NOMO-1 treated with DMSO at 0.1 percent for 48 hours (cell line): ENCODE results near the gene KCNH4.

Experiments
- DNase-seq: peaks from one replicate; lab custom pipeline; 2025; ENCODE audit not compliant: unreplicated experiment; lab: John Stamatoyannopoulos, UW

KCNH4 gene

GRCh38 chr17:42120161-42120769 lies 60.7 kb downstream of the KCNH4 start:
- no peak for DNase-seq

GRCh38 chr17:42119301-42119700 lies 61.6 kb downstream of the KCNH4 start:
- DNase-seq, result no peak

GRCh38 chr17:42118545-42118944 lies 62.4 kb downstream of the KCNH4 start:
- DNase-seq, result peak; percentile 24

- no peak for DNase-seq
Observed at GRCh38 chr17:42118126-42118510, 62.8 kb downstream of the KCNH4 start.

- DNase-seq, result no peak
Observed at GRCh38 chr17:42117397-42118125, 63.4 kb downstream of the KCNH4 start.

- DNase-seq, result peak; percentile 73
Observed at GRCh38 chr17:42116705-42117396, 64.1 kb downstream of the KCNH4 start.

GRCh38 chr17:42114118-42114517 lies 66.8 kb downstream of the KCNH4 start:
- DNase-seq, result no peak

GRCh38 chr17:42113293-42114069 lies 67.5 kb downstream of the KCNH4 start:
- DNase-seq, result no peak

- peak; percentile 96 for DNase-seq
Observed at GRCh38 chr17:42112552-42113176, 68.3 kb downstream of the KCNH4 start, which contains the start of gene DHX58. Gene DHX58 (minus strand): TSS chr17:42112714. CDS start chr17:42111892, 822 bp downstream.

GRCh38 chr17:42111871-42112551 lies 68.9 kb downstream of the KCNH4 start:
- DNase-seq, result peak; percentile 12

GRCh38 chr17:42111265-42111636 lies 69.7 kb downstream of the KCNH4 start:
- DNase-seq, result no peak

GRCh38 chr17:42110301-42111264 lies 70.4 kb downstream of the KCNH4 start:
- no peak for DNase-seq

- DNase-seq, result no peak
Observed at GRCh38 chr17:42109086-42109485, 71.9 kb downstream of the KCNH4 start.

GRCh38 chr17:42107597-42108576 lies 73.1 kb downstream of the KCNH4 start:
- DNase-seq, result peak; percentile 67

GRCh38 chr17:42107124-42107523 lies 73.8 kb downstream of the KCNH4 start:
- DNase-seq, result no peak
